22Rv1 (cell line): Measurements from ENCODE around the gene KRTAP4-11.
"Not testable (repeated sequence)": the region's sequence is repeated elsewhere in the genome, so short reads cannot be mapped to it uniquely, and the experiment has no call there.

Source experiments
- H3K27ac ChIP-seq: fragments of 450-650 bp; 2 replicates; pipeline ENCODE4 v1.5.1; 2017
- ZFX ChIP-seq: fragments of 450-650 bp; IDR thresholded peaks from 2 replicates; pipeline ENCODE4 v1.6.1; 2017; ENCODE audit warnings: antibody characterized with exemption, borderline replicate concordance
- TF ChIP-seq, protein P1 (sequence below): fragments of 450-650 bp; IDR thresholded peaks from 2 replicates; pipeline ENCODE4 v1.5.1; 2017; ENCODE audit warnings: mild to moderate bottlenecking

Gene KRTAP4-11

DNA sequence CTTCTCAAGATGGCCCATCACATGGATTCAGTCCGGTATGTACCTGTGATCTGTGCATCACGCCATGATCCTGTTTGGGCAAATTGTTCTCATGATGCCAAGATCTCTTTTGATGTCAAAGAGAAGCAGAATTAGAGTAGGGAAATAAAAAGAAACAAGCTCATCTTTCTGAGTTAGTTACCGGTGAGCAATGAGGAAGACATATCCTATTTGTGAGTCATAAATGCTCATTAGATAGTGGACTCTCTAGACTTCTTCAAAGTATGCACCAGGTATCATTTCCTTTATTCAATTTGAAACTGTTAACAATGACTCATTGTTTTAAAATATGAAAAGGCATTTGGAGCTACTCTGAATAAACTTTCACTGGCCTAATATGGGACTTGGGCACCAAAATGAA, 13.8 kb upstream of the KRTAP4-11 start:
- H3K27ac ChIP-seq, result no peak overlapping the region
- no peak for TF ChIP-seq ZFX
- TF ChIP-seq, protein P1, sequence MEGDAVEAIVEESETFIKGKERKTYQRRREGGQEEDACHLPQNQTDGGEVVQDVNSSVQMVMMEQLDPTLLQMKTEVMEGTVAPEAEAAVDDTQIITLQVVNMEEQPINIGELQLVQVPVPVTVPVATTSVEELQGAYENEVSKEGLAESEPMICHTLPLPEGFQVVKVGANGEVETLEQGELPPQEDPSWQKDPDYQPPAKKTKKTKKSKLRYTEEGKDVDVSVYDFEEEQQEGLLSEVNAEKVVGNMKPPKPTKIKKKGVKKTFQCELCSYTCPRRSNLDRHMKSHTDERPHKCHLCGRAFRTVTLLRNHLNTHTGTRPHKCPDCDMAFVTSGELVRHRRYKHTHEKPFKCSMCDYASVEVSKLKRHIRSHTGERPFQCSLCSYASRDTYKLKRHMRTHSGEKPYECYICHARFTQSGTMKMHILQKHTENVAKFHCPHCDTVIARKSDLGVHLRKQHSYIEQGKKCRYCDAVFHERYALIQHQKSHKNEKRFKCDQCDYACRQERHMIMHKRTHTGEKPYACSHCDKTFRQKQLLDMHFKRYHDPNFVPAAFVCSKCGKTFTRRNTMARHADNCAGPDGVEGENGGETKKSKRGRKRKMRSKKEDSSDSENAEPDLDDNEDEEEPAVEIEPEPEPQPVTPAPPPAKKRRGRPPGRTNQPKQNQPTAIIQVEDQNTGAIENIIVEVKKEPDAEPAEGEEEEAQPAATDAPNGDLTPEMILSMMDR, result no peak

GRCh38 chr17:41127371-41127770, 9.2 kb upstream of the KRTAP4-11 start:
- H3K27ac ChIP-seq, result no peak overlapping the region
- TF ChIP-seq, protein P1, result no peak
- TF ChIP-seq ZFX, result no peak

DNA sequence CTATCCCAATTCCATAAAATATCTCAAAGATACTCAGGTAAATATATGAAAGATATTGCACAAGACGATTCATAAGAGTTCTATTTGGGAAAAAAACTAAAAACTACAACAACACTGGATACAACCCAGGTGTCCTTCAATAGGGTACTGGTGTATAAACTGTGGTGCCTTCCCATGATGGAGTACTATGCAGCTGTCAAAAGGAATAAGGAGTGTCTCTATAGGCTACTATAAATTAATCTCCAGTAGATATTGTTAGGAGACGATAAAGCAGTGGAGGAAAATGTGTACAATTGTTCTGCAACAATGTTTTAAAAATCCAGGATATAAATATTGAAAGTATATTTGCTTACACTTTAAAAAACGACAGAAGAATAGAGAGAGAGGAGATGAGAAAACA, 8.2 kb upstream of the KRTAP4-11 start:
- TF ChIP-seq ZFX, result no peak
- TF ChIP-seq, protein P1, result no peak
- no peak overlapping the region for H3K27ac ChIP-seq

DNA sequence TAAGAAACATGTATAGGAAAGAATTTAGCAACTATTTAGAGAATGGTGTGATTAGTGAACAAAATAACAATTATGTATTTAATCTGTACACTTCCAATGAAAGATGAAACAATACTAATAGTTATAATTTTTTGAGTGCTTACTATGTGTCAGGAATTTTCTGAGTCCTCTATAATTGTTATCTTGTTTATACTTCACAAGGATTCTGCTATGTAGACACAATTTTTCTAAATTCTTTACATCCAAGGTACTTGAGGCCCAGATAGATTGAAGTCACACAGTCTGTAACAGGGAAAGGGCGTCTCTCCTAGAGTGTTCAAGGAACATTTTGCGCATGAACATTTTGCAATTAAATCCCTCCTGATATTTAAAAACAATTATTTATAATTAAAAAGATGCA, 6.9 kb upstream of the KRTAP4-11 start:
- no peak for TF ChIP-seq ZFX
- TF ChIP-seq, protein P1, result no peak
- no peak overlapping the region for H3K27ac ChIP-seq

DNA sequence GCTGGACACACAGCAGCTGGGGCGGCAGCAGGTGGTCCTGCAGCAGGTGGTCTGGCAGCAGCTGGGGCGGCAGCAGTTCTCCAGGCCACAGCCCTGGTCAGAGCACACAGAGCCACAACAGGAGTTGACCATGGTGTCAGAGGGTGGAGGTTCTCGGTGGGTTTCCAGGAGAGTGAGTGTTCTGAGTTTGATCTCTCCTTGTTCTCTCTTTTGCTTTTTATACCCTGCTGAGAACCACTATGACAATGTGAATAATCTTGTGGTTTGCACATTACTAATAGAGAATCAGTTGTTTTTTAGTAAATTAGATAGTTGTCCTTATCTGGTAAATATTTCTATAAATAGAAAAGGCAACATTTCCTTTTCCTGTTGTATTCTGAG, 5.8 kb upstream of the KRTAP4-11 start, which contains the start of gene KRTAP4-12:
Gene KRTAP4-12, minus strand, starts transcription at position 192 of the 381 bp plus-strand sequence. Its CDS starts 60 bp downstream, at position 132.
- not testable (repeated sequence) for H3K27ac ChIP-seq

- not testable (repeated sequence) for H3K27ac ChIP-seq
These were observed 5.3 kb upstream of the KRTAP4-11 start for GRCh38 chr17:41123292-41123990.

- H3K27ac ChIP-seq, result no peak overlapping the region
- no peak for TF ChIP-seq ZFX
- TF ChIP-seq, protein P1, result no peak
These were observed 3.6 kb upstream of the KRTAP4-11 start for GRCh38 chr17:41121742-41122141.

DNA sequence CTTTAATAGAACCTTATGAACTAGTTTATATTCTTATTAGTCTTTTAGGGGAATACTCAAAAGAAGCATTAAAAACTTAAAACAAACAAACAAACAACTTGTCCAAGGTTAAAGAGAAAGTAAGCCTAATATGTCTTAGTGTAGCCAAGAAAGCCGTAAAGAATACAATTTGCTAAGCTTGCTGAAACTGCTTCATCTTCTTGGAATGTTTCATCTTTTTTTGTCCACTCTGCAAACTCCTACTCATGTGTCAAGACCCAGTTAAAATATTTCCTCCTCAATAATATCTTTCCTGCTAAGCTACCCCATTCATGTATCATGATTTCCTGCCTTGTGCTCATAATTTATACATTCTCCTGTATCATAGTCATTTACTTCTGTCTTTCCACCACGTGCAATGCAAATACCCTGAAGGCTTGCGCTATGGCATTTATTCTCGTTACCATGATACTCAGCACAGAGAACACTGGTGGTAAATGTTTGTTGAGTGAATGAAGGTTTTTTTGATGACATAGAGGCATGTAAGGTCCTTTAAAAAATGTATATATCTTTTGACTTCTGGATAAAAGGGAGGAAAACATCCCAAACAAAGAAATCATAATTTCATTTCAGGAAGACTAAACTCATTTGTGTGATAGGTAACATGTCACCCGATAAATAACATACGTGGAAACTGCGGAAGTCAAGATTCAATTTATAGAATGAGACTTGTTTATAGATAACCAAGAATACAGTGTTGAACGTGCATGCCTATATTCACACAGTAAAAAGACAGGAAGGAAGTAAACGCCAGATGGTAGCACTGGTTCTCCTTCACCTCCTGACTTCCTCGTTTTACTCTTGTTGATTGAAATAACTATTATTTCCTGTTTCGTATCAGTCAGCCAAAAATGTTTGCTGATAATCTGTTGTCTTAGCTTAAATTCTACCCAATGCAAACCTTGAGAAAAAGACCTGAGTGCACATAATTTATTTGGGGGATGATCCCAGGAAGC, 1.8 kb upstream of the KRTAP4-11 start:
- H3K27ac ChIP-seq, result not testable (repeated sequence)
